ENCODE data around the gene ARAP3.

DNA sequence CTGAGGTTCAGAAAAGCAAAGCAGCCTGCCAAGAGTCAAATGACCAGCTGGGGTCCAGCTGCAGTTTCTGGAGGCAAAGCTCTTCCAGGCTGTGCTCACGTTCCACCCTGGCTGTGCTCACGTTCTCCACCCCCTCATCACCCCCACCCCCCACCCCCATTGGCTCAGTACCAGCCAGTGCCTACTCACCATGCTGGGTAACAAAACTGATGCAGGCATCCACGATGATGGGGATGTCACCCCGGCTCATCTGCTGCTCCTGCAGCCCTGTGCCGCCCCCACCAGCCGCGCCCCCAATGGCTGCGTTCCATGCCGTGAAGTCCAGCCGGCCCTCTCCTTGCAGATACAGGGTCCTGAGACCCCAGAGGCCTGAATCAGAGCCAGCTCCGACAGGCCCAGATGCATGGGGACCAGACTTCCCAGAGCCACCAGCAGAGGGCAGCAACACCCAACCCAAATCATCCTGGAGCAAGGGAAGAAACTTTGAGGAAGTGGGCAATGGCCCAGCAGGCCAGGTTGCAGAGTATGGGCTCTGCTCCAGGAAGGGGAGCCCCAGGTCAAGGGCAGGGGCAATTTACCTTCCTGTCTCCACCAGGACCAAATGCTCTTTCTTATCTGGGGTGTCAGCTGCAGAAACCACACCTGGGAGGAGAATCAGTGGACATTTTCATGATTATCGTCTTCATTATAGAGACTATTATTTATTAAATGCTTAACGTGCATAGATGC, 17.1 kb downstream of the ARAP3 start:
- TF ChIP-seq CTCF (IDR thresholded peaks at IDR 0.05; ENCODE audit: borderline replicate concordance, extremely low read depth, low read length, poor library complexity, severe bottlenecking) (peak; percentile 96), EZH2 (IDR thresholded peaks at IDR 0.05; ENCODE audit: borderline replicate concordance, low read depth, low read length, severe bottlenecking) (no peak)

Data from DND-41 (cell line).